GM19025 (cell line): Measurements from ENCODE around the gene RUNX2.

Experiments
- ATAC-seq: cut with Tn5 transposase; IDR thresholded peaks from one replicate; pipeline ENCODE4 v1.9.1; 2021; ENCODE audit warnings: mild to moderate bottlenecking, low read depth, moderate library complexity; ENCODE audit not compliant: unreplicated experiment

The RUNX2 gene

GRCh38 chr6:45398075-45398813 lies 70.1 kb downstream of the RUNX2 start:
- ATAC-seq = no peak

- no peak for ATAC-seq
These were observed 71.9 kb downstream of the RUNX2 start for GRCh38 chr6:45400021-45400420.

GRCh38 chr6:45411959-45412358 lies 83.8 kb downstream of the RUNX2 start:
- ATAC-seq = no peak

GRCh38 chr6:45415315-45415714 lies 87.2 kb downstream of the RUNX2 start:
- no peak for ATAC-seq

GRCh38 chr6:45415788-45416518 lies 87.8 kb downstream of the RUNX2 start:
- no peak for ATAC-seq

- no peak for ATAC-seq
These were observed 88.6 kb downstream of the RUNX2 start for GRCh38 chr6:45416700-45417099.

- ATAC-seq = no peak
These were observed 89.3 kb downstream of the RUNX2 start for GRCh38 chr6:45417436-45417835.

GRCh38 chr6:45419571-45420082 lies 91.5 kb downstream of the RUNX2 start:
- no peak for ATAC-seq

GRCh38 chr6:45420083-45420908 lies 92.2 kb downstream of the RUNX2 start:
- no peak for ATAC-seq

GRCh38 chr6:45420909-45421708 lies 93.0 kb downstream of the RUNX2 start:
- no peak for ATAC-seq

- ATAC-seq = no peak
These were observed 93.8 kb downstream of the RUNX2 start for GRCh38 chr6:45421709-45422502.

- no peak for ATAC-seq
These were observed 94.5 kb downstream of the RUNX2 start for GRCh38 chr6:45422503-45423110.

GRCh38 chr6:45423111-45423823 lies 95.1 kb downstream of the RUNX2 start:
- no peak for ATAC-seq

GRCh38 chr6:45423824-45424450 lies 95.8 kb downstream of the RUNX2 start:
- ATAC-seq = no peak

GRCh38 chr6:45424451-45424861 lies 96.3 kb downstream of the RUNX2 start:
- ATAC-seq = no peak

GRCh38 chr6:45426251-45426650 lies 98.1 kb downstream of the RUNX2 start:
- ATAC-seq = no peak

- no peak for ATAC-seq
These were observed 99.6 kb downstream of the RUNX2 start for GRCh38 chr6:45427726-45428125.

- ATAC-seq = no peak
These were observed 100.6 kb downstream of the RUNX2 start for GRCh38 chr6:45428727-45429126.
